ENCODE results near the gene HCRTR1.
A peak's percentile ranks its signal among the peaks of the same experiment; 100 is the strongest.

HCRTR1 gene

DNA sequence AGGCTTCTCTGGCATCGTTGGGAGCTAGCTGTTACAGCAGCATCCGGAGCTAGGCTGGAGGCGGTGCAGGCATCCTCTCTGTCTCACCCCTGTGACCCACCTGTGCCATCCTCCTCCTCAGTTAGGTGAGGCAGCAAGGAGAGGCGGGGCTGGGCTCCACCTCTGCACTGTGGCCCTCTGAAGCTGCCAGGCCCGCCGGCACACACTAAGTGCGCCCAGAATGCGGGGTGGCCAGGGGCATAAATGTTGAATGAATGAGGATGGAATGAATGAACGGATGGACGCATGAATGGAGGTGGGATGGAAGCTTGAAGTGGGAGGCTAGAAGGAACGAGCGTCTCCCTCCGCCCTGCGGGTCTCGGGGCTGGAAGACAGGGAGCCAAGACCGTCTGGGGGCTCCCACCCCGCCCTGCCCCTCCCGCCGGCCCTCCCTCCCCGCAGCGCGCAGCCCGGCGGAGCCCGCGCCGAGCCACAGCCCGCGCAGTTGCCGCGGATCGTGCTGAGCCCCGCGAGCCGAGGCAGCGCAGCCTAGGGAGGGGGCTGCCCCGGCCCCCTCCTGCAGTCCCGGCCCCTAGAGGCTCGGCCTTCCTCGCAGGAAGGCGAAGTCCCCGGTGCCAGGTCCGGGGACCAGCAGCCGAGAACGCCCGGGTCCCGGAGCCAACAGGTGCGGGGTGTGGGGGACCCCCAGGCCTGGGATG, at the start of gene HCRTR1:
Gene HCRTR1, plus strand, starts transcription at position 472 of the 698 bp plus-strand sequence. CDS start 1,504 bp downstream, outside the sequence.
- H3K4me3 ChIP-seq (ENCODE audit: low read depth, low read length): peak within 1 kb of the TSS; percentile 35
- DNase-seq (ENCODE audit: low read depth): no peak
- TF ChIP-seq, protein P1, sequence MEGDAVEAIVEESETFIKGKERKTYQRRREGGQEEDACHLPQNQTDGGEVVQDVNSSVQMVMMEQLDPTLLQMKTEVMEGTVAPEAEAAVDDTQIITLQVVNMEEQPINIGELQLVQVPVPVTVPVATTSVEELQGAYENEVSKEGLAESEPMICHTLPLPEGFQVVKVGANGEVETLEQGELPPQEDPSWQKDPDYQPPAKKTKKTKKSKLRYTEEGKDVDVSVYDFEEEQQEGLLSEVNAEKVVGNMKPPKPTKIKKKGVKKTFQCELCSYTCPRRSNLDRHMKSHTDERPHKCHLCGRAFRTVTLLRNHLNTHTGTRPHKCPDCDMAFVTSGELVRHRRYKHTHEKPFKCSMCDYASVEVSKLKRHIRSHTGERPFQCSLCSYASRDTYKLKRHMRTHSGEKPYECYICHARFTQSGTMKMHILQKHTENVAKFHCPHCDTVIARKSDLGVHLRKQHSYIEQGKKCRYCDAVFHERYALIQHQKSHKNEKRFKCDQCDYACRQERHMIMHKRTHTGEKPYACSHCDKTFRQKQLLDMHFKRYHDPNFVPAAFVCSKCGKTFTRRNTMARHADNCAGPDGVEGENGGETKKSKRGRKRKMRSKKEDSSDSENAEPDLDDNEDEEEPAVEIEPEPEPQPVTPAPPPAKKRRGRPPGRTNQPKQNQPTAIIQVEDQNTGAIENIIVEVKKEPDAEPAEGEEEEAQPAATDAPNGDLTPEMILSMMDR (IDR thresholded peaks at IDR 0.05; ENCODE audit: insufficient read depth, low read depth, low read length, missing control alignments): no peak

DNA sequence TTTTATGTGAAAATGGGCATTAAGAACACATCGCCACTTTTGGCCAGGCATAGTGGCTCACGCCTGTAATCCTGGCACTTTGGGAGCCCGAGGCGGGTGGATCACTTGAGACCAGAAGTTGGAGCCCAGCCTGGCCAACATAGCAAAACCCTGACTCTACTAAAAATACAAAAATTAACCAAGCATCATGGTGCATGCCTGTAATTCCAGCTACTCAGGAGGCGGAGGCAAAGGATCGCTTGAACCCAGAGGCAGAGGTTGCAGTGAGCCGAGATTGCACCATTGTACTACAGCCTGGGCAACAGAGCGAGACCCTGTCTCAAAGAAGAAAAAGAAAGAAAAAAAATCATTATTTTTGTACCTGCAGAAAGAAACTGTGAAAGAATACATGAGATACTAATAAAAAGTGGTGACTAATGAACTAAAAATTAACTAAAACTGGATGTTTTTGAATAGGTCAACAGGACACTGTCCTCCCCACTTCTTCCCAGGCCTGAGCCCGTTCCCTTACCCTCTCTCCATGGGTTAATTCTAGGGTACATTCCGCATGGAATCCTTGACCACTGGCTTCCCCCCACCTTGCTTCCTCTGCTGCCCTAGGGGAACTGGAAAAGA, 49.4 kb upstream of the HCRTR1 start:
- H3K4me3 ChIP-seq (ENCODE audit: low read depth, low read length): no peak overlapping the region
- TF ChIP-seq, protein P1 (IDR thresholded peaks at IDR 0.05; ENCODE audit: insufficient read depth, low read depth, low read length, missing control alignments): no peak
- no peak for DNase-seq (ENCODE audit: low read depth)

DNA sequence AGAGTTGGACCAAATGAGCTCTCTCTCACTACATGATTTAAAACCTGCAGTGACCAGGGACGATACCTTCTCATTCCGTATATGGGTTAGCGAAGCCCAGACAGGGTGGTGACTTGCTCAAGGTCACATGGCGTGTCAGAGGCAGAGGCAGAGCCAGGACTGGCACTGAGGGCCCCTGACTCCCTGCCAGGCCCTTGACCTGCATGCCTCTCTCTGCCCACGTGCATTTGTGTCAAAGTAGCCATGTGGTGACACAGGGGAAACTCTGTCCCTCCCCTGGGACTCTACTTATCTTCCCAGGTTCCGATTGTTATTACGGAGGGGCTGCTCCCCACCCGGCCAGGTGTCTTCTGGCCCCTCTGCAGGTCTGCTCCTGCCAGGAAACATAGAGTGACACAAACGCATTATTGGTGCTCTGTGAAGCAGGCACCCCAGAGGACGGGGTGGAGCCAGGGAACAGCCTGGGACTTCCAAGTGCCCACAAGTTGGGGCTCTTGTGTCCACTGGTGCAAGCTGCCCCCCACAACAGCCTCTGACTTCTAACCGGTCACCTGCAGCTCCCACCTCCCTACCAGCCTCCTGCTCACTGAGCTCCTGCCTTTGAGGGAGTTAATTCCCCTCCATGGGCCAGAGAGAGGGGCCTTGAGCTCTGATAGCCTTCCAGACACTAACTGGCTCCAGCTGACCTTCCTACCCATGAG, 48.4 kb upstream of the HCRTR1 start:
- TF ChIP-seq, protein P1 (IDR thresholded peaks at IDR 0.05; ENCODE audit: insufficient read depth, low read depth, low read length, missing control alignments): no peak
- DNase-seq (ENCODE audit: low read depth): no peak
- H3K4me3 ChIP-seq (ENCODE audit: low read depth, low read length): no peak overlapping the region

DNA sequence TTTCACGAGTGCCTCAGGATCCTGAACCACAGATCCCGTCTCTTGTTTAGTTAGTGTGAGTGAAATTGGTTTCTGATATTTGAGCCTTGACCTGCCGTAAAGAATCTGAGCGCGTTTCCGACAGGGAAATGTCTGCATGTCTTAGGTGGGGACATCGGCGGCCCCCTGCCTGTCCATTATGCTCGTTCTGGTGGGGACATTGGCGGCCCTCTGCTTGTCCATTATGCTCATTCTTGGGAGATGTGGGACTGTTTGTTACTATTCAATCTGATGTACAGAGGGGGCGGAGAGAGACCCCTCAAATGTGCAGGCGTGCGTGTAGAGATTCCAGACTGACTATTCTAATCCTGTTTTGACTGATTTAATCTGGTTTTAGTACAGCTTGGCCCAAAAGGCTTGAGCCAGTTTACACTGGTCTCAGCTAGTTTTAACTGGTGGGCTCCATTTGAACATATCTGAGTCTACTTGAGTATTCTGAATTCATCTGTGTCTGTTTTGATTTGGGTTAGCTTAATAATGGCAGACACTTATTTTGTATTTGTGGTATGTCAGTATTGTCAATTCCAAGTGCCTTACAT, 47.8 kb upstream of the HCRTR1 start:
- TF ChIP-seq, protein P1 (IDR thresholded peaks at IDR 0.05; ENCODE audit: insufficient read depth, low read depth, low read length, missing control alignments): no peak
- DNase-seq (ENCODE audit: low read depth): no peak
- H3K4me3 ChIP-seq (ENCODE audit: low read depth, low read length): no peak overlapping the region

GRCh38 chr1:31570228-31570627, 47.3 kb upstream of the HCRTR1 start:
- no peak for DNase-seq (ENCODE audit: low read depth)
- TF ChIP-seq, protein P1 (IDR thresholded peaks at IDR 0.05; ENCODE audit: insufficient read depth, low read depth, low read length, missing control alignments): no peak
- H3K4me3 ChIP-seq (ENCODE audit: low read depth, low read length): no peak overlapping the region

DNA sequence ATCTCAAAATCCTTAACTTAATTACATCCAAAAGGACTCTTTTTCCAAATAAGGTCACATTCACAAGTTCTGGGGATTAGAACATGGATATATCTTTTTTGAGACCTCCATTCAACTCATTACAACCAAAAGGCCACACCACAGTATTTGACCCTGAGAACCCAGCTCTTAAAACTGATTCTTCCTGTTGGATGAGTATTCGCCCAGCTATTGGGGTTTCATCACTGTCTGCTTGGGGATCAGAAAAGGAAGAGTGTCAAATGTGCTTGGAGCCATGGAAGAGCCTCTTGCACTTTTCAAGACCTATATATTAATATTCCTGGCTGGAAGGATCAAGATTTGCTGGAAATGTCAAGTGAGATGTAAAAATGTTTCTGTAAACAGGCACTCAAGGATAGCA, 46.6 kb upstream of the HCRTR1 start:
- no peak for DNase-seq (ENCODE audit: low read depth)
- H3K4me3 ChIP-seq (ENCODE audit: low read depth, low read length): no peak overlapping the region
- TF ChIP-seq, protein P1 (IDR thresholded peaks at IDR 0.05; ENCODE audit: insufficient read depth, low read depth, low read length, missing control alignments): no peak

Measured in GM12865 (cell line).